Stomach (tissue), 4 donors: ENCODE results near the gene RHO.

Experiments used
- CTCF ChIP-seq, 7 experiments: fragments of 450-650 bp in 4 of 7; fragments of 200-600 bp in 3 of 7; sonication (generic) in 3 of 7; IDR thresholded peaks; one replicate each; pipeline ENCODE4 v1.5.1; 2016 to 2019; ENCODE audit warnings: antibody characterized with exemption in 7 of 7, control low read depth in 2 of 7, mild to moderate bottlenecking in 1 of 7
- EP300 ChIP-seq: sonication (generic); formaldehyde crosslinking; IDR thresholded peaks from one replicate; pipeline ENCODE4 v1.6.1; 2017; ENCODE audit warnings: antibody characterized with exemption

DNA sequence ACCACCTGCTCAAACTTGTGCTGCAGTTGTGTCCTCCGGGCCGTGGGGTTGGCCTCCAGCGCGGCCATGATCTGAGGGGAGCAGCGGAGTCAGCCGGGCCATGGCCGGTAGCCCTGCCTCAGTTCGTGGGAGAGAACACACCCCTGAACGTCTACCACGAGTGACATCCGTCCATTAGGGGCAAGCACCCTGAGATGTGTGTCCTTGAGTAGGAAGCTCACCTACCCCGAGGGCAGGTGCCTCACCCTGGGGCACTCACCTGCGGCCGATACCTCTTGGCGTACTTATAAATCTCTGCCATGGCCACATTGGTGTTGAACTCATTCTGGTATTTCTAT is 27.9 kb downstream of the RHO start:
- TF ChIP-seq EP300: no peak
- TF ChIP-seq CTCF (IDR thresholded peaks at IDR 0.05): no peak
